Measurements from ENCODE around the gene HDAC9.

The HDAC9 gene

DNA sequence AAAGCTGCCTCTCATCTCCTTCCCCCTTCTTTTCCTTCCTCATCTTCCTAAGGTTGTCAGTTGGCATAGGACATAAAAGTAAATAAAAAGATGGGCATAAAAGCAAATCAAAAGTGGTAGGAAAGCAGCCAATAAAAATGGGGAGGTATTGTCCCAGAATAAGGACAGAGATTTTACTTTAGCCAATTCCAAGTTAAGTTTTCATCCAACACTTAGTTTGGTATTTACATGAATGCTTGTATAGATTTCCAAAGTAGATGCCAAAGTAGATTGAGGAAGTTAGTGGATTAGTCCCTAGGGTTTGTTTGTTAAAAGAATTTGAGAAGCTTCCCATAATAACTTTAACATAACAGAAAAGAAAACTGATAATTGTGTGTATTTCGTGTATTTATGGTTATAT lies 33.7 kb downstream of the HDAC9 start:
- no peaks in the 10 kb centered on the region for H3K4me1 ChIP-seq (ENCODE audit: insufficient read depth, insufficient read length)

DNA sequence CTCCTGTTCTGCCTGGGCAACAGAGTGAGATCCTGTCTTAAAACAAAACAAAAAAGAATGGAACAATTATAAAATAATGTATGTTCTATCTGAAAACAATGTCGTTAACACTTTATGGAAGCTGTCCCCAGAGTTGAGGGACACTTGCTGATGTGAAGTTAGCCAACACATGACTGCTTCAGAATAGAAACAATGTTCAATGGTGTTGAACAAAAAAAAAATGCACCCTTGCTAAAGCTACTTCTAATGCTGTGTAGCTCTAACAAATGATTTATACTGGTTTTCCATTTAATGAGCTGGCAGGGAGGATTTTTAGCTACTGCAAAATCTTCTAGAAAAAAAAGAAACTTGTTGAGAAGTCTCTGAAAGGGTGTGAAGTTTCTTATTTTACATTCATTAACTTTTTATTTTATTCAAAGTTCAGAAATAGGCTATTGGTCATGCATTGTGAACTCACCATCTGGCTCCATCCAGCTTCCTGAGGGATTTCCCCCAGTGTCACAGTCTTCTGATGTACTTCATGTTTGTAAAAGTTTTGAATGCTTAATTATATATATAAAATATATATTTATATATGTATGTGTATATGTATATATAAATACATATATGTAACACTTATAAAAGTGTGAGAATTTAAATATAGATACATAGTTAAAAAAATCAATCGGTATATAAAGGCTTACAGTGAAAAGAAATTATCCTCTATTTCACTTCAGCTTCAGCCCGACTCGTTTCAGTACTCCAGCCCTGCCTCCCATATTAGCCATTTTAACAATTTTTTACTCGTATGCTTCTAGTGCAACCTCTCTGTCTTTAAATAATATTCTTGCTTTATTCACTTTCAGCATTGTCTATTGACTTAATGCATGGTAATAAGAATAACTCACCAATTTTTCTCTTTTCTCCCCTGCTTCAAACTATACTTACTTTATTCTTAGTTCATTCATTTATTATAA lies 35.0 kb downstream of the HDAC9 start:
- H3K4me1 ChIP-seq (ENCODE audit: insufficient read depth, insufficient read length): no peaks in the 10 kb centered on the region
- no peaks in the 10 kb centered on the region for H3K9me3 ChIP-seq (ENCODE audit: insufficient read depth, low read length)
- no peaks in the 10 kb centered on the region for H3K27me3 ChIP-seq (ENCODE audit: insufficient read depth, insufficient read length)
- no peak overlapping the region for H3K4me3 ChIP-seq (ENCODE audit: insufficient read length, low read depth)
- H3K36me3 ChIP-seq (ENCODE audit: insufficient read depth, insufficient read length, low read length): no peaks in the 10 kb centered on the region
- DNase-seq (ENCODE audit: low read depth, low spot score): no peak
- no peak overlapping the region for H3K9ac ChIP-seq (ENCODE audit: insufficient read length, low read depth)
- no peak for TF ChIP-seq ZNF274 (IDR thresholded peaks at IDR 0.05; ENCODE audit: low read depth, low read length)
- TF ChIP-seq YY1 (IDR thresholded peaks at IDR 0.05; ENCODE audit: insufficient read depth, insufficient read length): no peak
- TF ChIP-seq SUZ12 (IDR thresholded peaks at IDR 0.05; ENCODE audit: extremely low read depth, insufficient read depth, insufficient read length): no peak

More for the DNA sequence above, 33.7 kb downstream of the HDAC9 start:
- H3K36me3 ChIP-seq (ENCODE audit: insufficient read depth, insufficient read length, low read length): no peaks in the 10 kb centered on the region
- TF ChIP-seq YY1 (IDR thresholded peaks at IDR 0.05; ENCODE audit: insufficient read depth, insufficient read length) (no peak), SUZ12 (IDR thresholded peaks at IDR 0.05; ENCODE audit: extremely low read depth, insufficient read depth, insufficient read length) (no peak), ZNF274 (IDR thresholded peaks at IDR 0.05; ENCODE audit: low read depth, low read length) (no peak)
- no peaks in the 10 kb centered on the region for H3K9me3 ChIP-seq (ENCODE audit: insufficient read depth, low read length)
- no peaks in the 10 kb centered on the region for H3K27me3 ChIP-seq (ENCODE audit: insufficient read depth, insufficient read length)
- no peak overlapping the region for H3K4me3 ChIP-seq (ENCODE audit: insufficient read length, low read depth)
- no peak for DNase-seq (ENCODE audit: low read depth, low spot score)
- H3K9ac ChIP-seq (ENCODE audit: insufficient read length, low read depth): no peak overlapping the region

DNA sequence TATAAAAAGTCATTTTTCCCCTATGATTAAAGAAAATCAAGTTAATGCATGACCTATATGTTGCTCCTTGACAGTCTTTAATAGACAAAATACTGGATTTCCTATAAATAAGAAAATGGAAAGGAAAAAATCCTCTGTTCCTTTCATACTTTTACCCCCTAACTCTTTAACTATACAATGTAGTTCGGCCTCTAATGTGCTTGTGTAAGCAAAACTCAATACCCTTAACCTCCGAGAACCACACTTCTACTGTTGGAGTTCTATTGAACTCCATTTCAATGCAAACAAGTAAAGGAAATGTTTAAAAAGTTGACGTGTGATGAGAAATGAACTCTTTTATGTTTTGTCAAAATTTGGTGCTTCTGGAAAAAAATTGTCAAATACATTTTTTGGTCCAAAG lies 36.0 kb downstream of the HDAC9 start:
- H3K4me1 ChIP-seq (ENCODE audit: insufficient read depth, insufficient read length): no peaks in the 10 kb centered on the region
- no peak overlapping the region for H3K9ac ChIP-seq (ENCODE audit: insufficient read length, low read depth)
- H3K36me3 ChIP-seq (ENCODE audit: insufficient read depth, insufficient read length, low read length): no peaks in the 10 kb centered on the region
- no peaks in the 10 kb centered on the region for H3K9me3 ChIP-seq (ENCODE audit: insufficient read depth, low read length)
- no peaks in the 10 kb centered on the region for H3K27me3 ChIP-seq (ENCODE audit: insufficient read depth, insufficient read length)
- TF ChIP-seq ZNF274 (IDR thresholded peaks at IDR 0.05; ENCODE audit: low read depth, low read length): no peak
- TF ChIP-seq SUZ12 (IDR thresholded peaks at IDR 0.05; ENCODE audit: extremely low read depth, insufficient read depth, insufficient read length): no peak
- no peak for TF ChIP-seq YY1 (IDR thresholded peaks at IDR 0.05; ENCODE audit: insufficient read depth, insufficient read length)
- no peak for DNase-seq (ENCODE audit: low read depth, low spot score)
- H3K4me3 ChIP-seq (ENCODE audit: insufficient read length, low read depth): no peak overlapping the region

DNA sequence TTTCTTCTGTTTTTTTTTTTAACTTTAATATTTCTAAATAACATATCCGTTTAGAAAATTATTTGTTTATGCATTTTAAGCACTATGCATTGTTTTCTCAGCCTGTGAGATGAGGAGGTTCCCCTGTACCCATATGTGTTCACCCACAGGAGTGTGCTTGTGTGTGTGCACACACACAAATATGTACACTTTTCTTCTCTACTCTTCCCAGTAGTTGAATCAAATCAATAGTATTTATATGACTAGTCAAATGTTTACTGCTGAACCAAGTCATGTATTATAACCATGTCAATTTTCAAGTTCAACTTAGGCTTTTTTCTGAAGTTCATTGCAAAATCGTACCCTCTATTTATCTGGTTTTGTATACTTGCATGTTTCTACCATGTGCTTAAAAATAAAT lies 37.3 kb downstream of the HDAC9 start:
- no peak overlapping the region for H3K4me3 ChIP-seq (ENCODE audit: insufficient read length, low read depth)
- H3K27me3 ChIP-seq (ENCODE audit: insufficient read depth, insufficient read length): no peaks in the 10 kb centered on the region
- no peak for DNase-seq (ENCODE audit: low read depth, low spot score)
- TF ChIP-seq ZNF274 (IDR thresholded peaks at IDR 0.05; ENCODE audit: low read depth, low read length): no peak
- TF ChIP-seq SUZ12 (IDR thresholded peaks at IDR 0.05; ENCODE audit: extremely low read depth, insufficient read depth, insufficient read length): no peak
- TF ChIP-seq YY1 (IDR thresholded peaks at IDR 0.05; ENCODE audit: insufficient read depth, insufficient read length): no peak
- H3K36me3 ChIP-seq (ENCODE audit: insufficient read depth, insufficient read length, low read length): no peaks in the 10 kb centered on the region
- H3K9ac ChIP-seq (ENCODE audit: insufficient read length, low read depth): no peak overlapping the region
- no peaks in the 10 kb centered on the region for H3K4me1 ChIP-seq (ENCODE audit: insufficient read depth, insufficient read length)
- H3K9me3 ChIP-seq (ENCODE audit: insufficient read depth, low read length): no peaks in the 10 kb centered on the region

DNA sequence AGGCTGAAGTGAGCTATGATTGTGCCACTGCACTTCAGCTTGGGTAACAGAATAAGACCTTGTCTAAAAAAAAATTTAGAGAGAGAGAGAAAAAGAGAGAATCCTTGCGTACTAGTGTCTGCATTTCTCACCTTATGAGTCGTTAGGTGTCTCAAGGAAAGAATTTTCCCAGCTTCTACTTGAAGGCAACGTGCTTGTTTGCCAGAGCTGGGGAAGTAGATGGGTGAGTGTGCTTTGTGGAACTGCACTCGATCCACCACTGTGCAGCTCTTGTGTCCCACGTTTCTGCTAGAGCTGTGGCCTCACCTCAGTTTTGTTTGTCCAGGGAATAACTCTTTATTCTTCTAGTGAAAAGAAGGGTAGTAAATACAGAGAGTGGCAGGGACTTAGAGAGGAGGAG lies 38.9 kb downstream of the HDAC9 start:
- no peak overlapping the region for H3K9ac ChIP-seq (ENCODE audit: insufficient read length, low read depth)
- H3K27me3 ChIP-seq (ENCODE audit: insufficient read depth, insufficient read length): no peaks in the 10 kb centered on the region
- H3K36me3 ChIP-seq (ENCODE audit: insufficient read depth, insufficient read length, low read length): no peaks in the 10 kb centered on the region
- no peaks in the 10 kb centered on the region for H3K9me3 ChIP-seq (ENCODE audit: insufficient read depth, low read length)
- no peak for TF ChIP-seq SUZ12 (IDR thresholded peaks at IDR 0.05; ENCODE audit: extremely low read depth, insufficient read depth, insufficient read length)
- TF ChIP-seq YY1 (IDR thresholded peaks at IDR 0.05; ENCODE audit: insufficient read depth, insufficient read length): no peak
- TF ChIP-seq ZNF274 (IDR thresholded peaks at IDR 0.05; ENCODE audit: low read depth, low read length): no peak
- DNase-seq (ENCODE audit: low read depth, low spot score): no peak
- no peak overlapping the region for H3K4me3 ChIP-seq (ENCODE audit: insufficient read length, low read depth)
- no peaks in the 10 kb centered on the region for H3K4me1 ChIP-seq (ENCODE audit: insufficient read depth, insufficient read length)

DNA sequence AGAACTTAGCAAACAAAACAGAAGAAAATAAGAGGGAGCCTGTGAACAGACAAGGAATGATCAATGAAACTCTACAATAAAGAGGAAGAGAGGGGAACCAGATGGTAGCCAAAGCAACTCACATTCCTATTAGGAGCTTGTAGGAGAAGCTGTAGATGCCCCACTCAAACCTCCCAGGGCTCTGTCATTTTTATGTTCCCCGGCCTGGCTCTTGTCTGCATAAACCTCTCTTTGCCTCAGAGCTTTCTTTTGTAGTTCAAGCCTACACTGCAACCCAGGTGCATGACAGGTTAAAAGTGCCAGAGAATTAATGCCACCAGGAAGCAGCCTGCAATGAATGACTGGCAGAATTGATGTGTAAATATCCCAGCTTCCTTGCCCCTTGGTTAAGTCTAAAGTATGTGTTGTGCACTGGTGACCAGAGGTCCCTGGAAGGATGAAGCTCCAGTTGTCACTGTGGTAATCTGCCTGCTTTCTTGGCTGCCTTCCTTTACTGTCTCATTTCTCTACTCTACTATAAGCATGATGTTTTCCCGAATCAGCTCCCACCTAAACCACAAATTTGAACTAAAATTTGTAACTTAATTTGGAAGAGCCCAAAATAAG lies 40.4 kb downstream of the HDAC9 start:
- TF ChIP-seq SUZ12 (IDR thresholded peaks at IDR 0.05; ENCODE audit: extremely low read depth, insufficient read depth, insufficient read length) (no peak), ZNF274 (IDR thresholded peaks at IDR 0.05; ENCODE audit: low read depth, low read length) (no peak), YY1 (IDR thresholded peaks at IDR 0.05; ENCODE audit: insufficient read depth, insufficient read length) (no peak)
- no peak overlapping the region for H3K9ac ChIP-seq (ENCODE audit: insufficient read length, low read depth)
- H3K4me3 ChIP-seq (ENCODE audit: insufficient read length, low read depth): no peak overlapping the region
- no peaks in the 10 kb centered on the region for H3K27me3 ChIP-seq (ENCODE audit: insufficient read depth, insufficient read length)
- no peaks in the 10 kb centered on the region for H3K36me3 ChIP-seq (ENCODE audit: insufficient read depth, insufficient read length, low read length)
- no peak for DNase-seq (ENCODE audit: low read depth, low spot score)
- H3K4me1 ChIP-seq (ENCODE audit: insufficient read depth, insufficient read length): no peaks in the 10 kb centered on the region
- H3K9me3 ChIP-seq (ENCODE audit: insufficient read depth, low read length): no peaks in the 10 kb centered on the region

DNA sequence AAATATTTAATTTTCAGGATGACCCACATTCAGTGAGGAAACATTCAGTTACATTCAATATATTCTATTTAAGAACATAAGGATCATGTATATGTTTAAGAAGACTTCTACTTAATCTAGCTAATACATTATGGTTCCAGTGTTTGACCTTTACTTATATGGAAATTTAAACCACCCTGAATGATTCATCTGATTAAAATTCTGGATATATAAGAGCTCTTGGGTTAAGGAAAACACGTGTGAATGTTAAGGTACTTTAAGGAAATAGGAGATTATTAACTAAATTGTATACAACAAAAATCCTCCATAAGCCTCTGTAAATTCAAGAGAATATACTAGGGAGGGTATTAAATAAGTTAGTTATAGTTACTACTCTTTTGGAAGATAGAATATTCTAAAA lies 40.9 kb downstream of the HDAC9 start:
- Histone ChIP-seq H3K4me3 (ENCODE audit: insufficient read length, low read depth) (no peak overlapping the region), H3K36me3 (ENCODE audit: insufficient read depth, insufficient read length, low read length) (no peaks in the 10 kb centered on the region), H3K9ac (ENCODE audit: insufficient read length, low read depth) (no peak overlapping the region), H3K4me1 (ENCODE audit: insufficient read depth, insufficient read length) (no peaks in the 10 kb centered on the region), H3K27me3 (ENCODE audit: insufficient read depth, insufficient read length) (no peaks in the 10 kb centered on the region), H3K9me3 (ENCODE audit: insufficient read depth, low read length) (no peaks in the 10 kb centered on the region)
- DNase-seq (ENCODE audit: low read depth, low spot score): no peak
- TF ChIP-seq ZNF274 (IDR thresholded peaks at IDR 0.05; ENCODE audit: low read depth, low read length) (no peak), YY1 (IDR thresholded peaks at IDR 0.05; ENCODE audit: insufficient read depth, insufficient read length) (no peak), SUZ12 (IDR thresholded peaks at IDR 0.05; ENCODE audit: extremely low read depth, insufficient read depth, insufficient read length) (no peak)
